ENCODE measurements around the gene ERN2. TPM values are rescaled to one million over a fixed set of nuclear protein-coding genes. Genes with fewer than 3 reads are reported as not detected.

The ERN2 gene
- total and polyA plus RNA-seq, 9 of the 15 experiments (the other 6 are each of a cell fraction or from before 2014, with no cell fraction given), result 0.07 to 1.5 (median 0.51) TPM; not detected in 3

GRCh38 chr16:23754594-23755483 lies 41.8 kb upstream of the ERN2 start, which contains the start of gene CHP2 (continued):
- TF ChIP-seq ZNF639 (CRISPR knock-in tag; conservative IDR thresholded peaks at IDR 0.05 in 1 of 2, IDR thresholded peaks at IDR 0.05 in 1 of 2) (no peak), L3MBTL2 (IDR thresholded peaks at IDR 0.05) (peak; percentile 89), HDAC1 (IDR thresholded peaks at IDR 0.05) (peak in 1 of 2 experiments; percentile 23; a peak in 1 of 4 replicates), EGR1 (conservative IDR thresholded peaks at IDR 0.05) (0 out of 2 replicates have a peak, but pooled peaks have one; percentile 17), KAT8 (IDR thresholded peaks at IDR 0.05; ENCODE audit: low read depth) (no peak), MCM2 (IDR thresholded peaks at IDR 0.05; ENCODE audit: low read depth) (no peak), ZNF76 (CRISPR knock-in tag; IDR thresholded peaks at IDR 0.05; ENCODE audit: borderline replicate concordance) (no peak), TFAM (CRISPR knock-in tag; conservative IDR thresholded peaks at IDR 0.05) (no peak), ETV5 (CRISPR knock-in tag; IDR thresholded peaks at IDR 0.05; ENCODE audit: low read depth) (0 out of 2 replicates have a peak, but pooled peaks have one; percentile 34), CTBP1 (IDR thresholded peaks at IDR 0.05; ENCODE audit: borderline replicate concordance) (peak; percentile 67), HDAC8 (tag; IDR thresholded peaks at IDR 0.05) (no peak), ARID1B (IDR thresholded peaks at IDR 0.05) (0 out of 2 replicates have a peak, but pooled peaks have one; percentile 29), ZNF785 (CRISPR knock-in tag; IDR thresholded peaks at IDR 0.05) (no peak), ZBTB49 (CRISPR knock-in tag; IDR thresholded peaks at IDR 0.05; ENCODE audit: borderline replicate concordance) (no peak), FOXK2 (conservative IDR thresholded peaks at IDR 0.05 in 1 of 2, IDR thresholded peaks at IDR 0.05 in 1 of 2; ENCODE audit: low read depth in 2 of 2) (no peak), ARID4B (CRISPR knock-in tag; IDR thresholded peaks at IDR 0.05) (no peak), ZNF121 (CRISPR knock-in tag; conservative IDR thresholded peaks at IDR 0.05) (no peak), MTA3 (IDR thresholded peaks at IDR 0.05; ENCODE audit: borderline replicate concordance) (peak; percentile 62; the same call in 1 of the 2 replicates), RBM14 (IDR thresholded peaks at IDR 0.05; ENCODE audit: borderline replicate concordance, insufficient read depth, low read depth, low read length) (no peak)
